ENCODE measurements around the gene SOS1.
"Not testable (repeated sequence)": the region's sequence is repeated elsewhere in the genome, so short reads cannot be mapped to it uniquely, and the experiment has no call there.

SOS1 gene

GRCh38 chr2:39099870-39100728 is 20.8 kb downstream of the SOS1 start:
- DNase-seq (ENCODE audit: low read depth), result no peak

GRCh38 chr2:39099310-39099869 is 21.5 kb downstream of the SOS1 start:
- no peak for DNase-seq (ENCODE audit: low read depth)

GRCh38 chr2:39095624-39096023 is 25.2 kb downstream of the SOS1 start:
- DNase-seq (ENCODE audit: low read depth), result no peak

DNA sequence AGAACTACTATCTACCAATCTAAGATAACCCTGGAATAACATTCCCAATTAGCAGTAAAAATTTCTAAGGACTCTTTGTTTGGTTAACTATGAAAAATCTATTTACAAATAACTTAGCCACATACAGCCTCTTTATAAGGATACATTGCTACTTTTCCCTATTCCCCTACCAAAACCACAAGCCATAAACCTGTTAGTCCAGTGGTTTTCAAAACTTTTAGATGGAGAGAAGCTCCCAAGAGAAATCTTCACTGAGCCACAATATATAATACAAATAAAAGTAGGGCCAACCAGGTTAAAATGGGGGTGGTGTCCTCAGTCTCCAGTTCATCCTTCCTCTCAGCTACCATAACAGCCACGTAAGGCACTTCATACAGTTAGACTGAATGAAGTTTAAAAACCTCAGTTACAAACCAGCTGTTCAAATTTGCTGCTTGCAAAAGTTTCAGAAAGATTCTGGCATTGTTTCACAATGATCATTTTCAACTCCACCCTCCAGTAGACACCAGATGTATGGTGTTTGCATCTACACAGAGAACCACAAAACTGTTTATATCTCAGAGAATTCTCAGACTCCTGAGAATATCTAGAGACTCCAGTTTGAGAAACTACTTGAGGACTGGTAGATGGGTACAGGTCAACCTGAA is 26.0 kb downstream of the SOS1 start:
- DNase-seq (ENCODE audit: low read depth), result no peak

DNA sequence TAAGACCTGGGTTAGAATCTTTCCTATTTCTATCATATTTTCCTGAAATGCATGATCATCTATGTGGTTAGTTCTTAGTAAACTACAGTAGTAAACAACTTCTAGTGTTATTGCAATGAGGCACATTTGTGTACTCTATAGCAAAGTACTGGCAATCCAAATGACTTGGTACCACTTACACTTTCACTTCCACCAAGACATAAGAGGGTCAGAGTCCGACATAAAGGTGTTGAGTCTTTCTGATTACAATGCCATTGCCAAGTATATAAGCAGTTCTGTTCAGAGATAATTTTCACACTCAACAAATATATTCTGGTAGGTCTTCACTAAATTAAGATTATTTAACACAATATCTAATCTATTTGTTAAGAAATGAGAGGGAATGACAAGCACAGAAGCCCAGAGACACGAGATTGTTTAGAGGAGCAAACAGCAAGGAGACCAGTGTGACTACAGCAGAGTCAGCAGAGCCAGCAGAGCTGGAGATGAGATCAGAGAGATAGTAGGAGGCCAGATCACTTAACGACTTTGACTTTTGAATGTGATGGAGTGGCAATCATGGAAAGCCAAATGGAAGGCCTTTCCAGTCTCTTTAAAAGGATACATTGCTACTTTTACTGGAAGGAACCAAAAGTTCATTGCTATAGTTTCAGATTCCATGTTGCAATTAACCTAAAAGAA is 27.5 kb downstream of the SOS1 start:
- no peak for DNase-seq (ENCODE audit: low read depth)

DNA sequence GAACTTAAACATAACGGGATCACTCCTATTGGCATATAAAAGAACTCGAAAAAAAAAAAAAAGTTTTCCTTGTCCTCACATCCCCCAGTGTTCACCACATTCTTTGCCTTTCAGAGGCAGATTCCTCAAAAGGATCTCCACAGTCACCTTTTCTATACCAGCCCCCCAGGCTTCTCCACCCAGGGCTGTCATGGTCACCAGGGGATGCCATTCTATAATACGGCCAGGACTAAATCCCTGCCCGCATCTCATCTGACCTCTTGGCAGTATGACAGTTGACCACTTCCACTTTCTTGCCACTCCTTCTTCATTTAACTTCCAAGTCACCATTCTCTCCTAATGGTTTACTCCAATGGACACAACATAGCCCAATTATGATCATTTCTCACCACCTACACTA is 29.3 kb downstream of the SOS1 start:
- no peak for DNase-seq (ENCODE audit: low read depth)

GRCh38 chr2:39091063-39091462 is 29.8 kb downstream of the SOS1 start:
- DNase-seq (ENCODE audit: low read depth), result no peak

GRCh38 chr2:39080152-39080551 is 40.7 kb downstream of the SOS1 start:
- no peak for DNase-seq (ENCODE audit: low read depth)

GRCh38 chr2:39069890-39070465 is 50.9 kb downstream of the SOS1 start:
- no peak for DNase-seq (ENCODE audit: low read depth)

GRCh38 chr2:39069136-39069515 is 51.7 kb downstream of the SOS1 start:
- no peak for DNase-seq (ENCODE audit: low read depth)

DNA sequence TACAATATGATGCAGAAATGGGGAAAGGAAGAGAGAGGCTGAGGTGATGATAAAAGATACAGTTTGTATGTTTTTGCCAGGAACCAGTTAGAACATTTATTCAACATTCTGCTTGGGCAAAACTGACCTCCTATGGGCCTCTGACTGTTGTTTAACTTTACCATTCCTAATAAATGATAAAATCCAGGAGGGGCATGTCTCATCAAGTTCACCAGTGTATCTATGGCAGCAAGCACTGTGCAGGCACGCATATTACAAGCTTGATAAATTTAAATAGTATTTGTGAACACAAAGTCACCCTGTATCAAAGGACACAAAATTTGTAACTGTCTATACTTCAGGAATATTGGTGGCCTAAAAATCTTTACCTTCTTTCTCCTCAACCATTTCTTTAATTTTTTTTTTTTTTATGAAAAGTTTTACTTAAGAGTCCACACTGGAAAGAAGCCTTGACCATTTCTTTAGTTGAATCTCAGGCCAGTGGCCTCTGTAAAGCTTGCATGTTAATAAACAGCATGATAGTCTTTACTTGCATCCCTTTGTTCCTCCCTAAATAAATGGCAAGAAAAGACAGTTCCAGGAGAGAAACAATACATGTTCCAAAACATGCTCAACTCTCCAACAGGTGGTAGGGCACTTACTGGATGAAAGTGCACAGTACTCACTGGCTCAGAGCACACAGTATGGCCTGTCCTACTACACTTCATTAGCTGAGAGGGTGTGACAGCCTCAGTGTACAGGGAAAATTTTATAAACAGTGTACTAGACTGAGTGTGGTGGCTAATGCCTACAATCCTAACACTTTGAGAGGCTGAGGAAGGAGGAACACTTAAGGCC is 52.3 kb downstream of the SOS1 start:
- DNase-seq (ENCODE audit: low read depth), result no peak

DNA sequence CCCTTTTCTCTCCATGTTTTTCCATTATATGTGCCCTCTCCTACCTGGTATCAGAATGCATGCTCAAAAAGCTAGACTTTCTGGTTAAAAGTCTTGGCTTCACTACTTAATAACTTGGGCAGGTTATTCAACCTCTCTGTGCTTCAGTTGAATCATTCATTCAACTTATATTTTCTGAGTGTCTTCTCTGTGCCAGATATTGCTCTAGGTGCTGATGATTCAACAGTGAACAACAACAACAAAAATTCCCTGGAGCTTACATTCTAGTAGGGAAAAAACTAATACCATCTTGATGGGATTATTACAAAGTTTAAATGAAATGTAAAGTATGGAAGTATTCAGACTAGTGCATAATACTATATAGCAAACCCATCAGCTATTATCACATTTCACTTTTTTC is 55.2 kb downstream of the SOS1 start:
- no peak for DNase-seq (ENCODE audit: low read depth)

DNA sequence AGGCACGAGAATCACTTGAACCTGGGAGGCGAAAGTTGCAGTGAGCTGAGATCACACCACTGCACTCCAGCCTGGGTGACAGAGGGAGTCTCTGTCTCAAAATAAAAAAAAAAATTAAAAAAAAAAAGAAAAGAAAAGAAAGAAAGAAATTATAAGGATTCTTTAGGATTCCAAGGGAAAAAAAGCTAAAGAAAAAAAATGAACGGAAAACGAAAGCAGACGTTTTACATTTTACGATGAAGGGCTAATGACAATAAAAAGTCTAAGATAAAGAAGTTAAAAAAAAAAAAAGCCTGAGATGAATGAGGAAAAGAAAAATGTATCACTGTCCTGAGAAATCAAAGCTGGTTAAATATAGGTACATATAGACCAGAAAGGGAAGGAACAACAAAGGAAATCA is 58.5 kb downstream of the SOS1 start:
- no peak for DNase-seq (ENCODE audit: low read depth)

DNA sequence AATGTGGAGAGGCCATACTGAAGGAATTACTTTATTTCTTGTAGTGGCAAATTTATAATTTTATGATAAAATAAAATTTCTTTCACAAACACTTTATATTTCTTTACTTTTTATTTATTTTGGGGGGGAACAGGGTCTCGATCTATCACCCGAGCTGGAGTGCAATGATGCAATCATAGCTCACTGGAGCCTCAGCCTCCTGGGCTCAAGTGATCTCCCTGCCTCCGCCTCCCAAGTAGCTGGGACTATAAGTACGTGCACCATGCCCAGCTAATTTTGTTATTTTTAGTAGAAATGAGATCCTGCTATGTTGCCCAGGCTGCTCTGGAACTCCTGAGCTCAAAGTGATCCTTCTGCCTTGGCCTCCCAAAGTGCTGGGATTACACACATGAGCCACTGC is 59.6 kb downstream of the SOS1 start:
- DNase-seq (ENCODE audit: low read depth), result no peak

GRCh38 chr2:39059366-39059952 is 61.4 kb downstream of the SOS1 start:
- DNase-seq (ENCODE audit: low read depth), result no peak

GRCh38 chr2:39058101-39058500 is 62.8 kb downstream of the SOS1 start:
- DNase-seq (ENCODE audit: low read depth), result no peak

- not testable (repeated sequence) for DNase-seq (ENCODE audit: low read depth)
Measured at GRCh38 chr2:39052665-39053064, 68.2 kb downstream of the SOS1 start.

- no peak for DNase-seq (ENCODE audit: low read depth)
Measured at GRCh38 chr2:39050109-39050508, 70.7 kb downstream of the SOS1 start.

DNA sequence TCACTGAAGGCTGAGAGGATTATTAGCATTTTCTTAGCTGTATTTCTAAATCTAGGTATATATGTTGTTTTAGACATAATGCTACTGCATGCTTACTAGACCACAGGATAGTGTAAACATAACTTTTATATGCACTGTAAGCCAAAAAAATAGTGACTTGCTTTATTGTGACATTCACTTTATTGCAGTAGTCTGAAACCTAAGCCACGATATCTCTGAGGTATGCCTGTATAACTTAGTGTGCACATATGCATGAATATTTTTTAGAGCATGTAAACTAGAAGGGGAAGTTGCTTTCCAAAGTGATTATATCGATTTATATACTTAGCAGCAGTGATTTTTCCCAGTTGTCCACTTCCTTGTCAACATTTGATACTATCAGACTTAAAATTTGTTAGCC is 81.8 kb downstream of the SOS1 start:
- no peak for DNase-seq (ENCODE audit: low read depth)

DNA sequence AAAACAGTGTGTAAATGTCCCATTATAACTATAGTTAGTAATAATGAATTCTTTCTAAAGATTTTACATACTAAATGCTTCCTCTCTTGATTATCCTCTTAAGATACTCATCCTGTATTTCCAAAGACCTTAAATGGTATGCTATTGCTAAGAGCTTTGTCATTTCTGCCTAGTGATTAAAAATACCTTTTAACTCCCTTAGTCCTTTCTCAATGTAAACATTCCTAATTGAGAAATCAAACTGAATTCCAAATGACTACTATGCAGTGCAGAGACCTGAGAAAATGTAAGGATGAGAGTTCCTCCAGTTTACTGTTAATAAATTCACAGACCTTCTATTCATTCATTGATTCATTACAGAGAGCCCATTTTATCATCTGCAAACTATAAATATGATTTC is 86.9 kb downstream of the SOS1 start:
- DNase-seq (ENCODE audit: low read depth), result no peak

- DNase-seq (ENCODE audit: low read depth), result no peak
Measured at GRCh38 chr2:39027421-39027820, 93.4 kb downstream of the SOS1 start.

Data from stimulated activated CD4-positive, alpha-beta T cell treated with anti-CD3 and anti-CD28 coated beads, Interleukin-2, amount 100 ng/mL, for 4 hours (primary cell).